Sigmoid colon (tissue), 4 donors: Measurements from ENCODE around the gene SGSM2.

Source experiments
- CTCF ChIP-seq, 4 experiments: fragments of 450-650 bp in 3 of 4; fragments of 200-600 bp in 1 of 4; IDR thresholded peaks; one replicate each; pipeline ENCODE4 v1.5.1; 2016 to 2019; ENCODE audit warnings: antibody characterized with exemption in 4 of 4, mild to moderate bottlenecking in 3 of 4, moderate library complexity in 2 of 4
- POLR2A ChIP-seq, 2 donors: fragments of 450-650 bp; IDR thresholded peaks; one replicate each; pipeline ENCODE4 v1.6.1; 2016; ENCODE audit warnings: antibody characterized with exemption in 2 of 2, mild to moderate bottlenecking in 2 of 2, moderate library complexity in 2 of 2
- POLR2AphosphoS5 ChIP-seq, 4 donors: sonication (generic); formaldehyde crosslinking; IDR thresholded peaks; one replicate each; pipeline ENCODE4 v1.6.1; 2017; ENCODE audit warnings: antibody characterized with exemption in 4 of 4

DNA sequence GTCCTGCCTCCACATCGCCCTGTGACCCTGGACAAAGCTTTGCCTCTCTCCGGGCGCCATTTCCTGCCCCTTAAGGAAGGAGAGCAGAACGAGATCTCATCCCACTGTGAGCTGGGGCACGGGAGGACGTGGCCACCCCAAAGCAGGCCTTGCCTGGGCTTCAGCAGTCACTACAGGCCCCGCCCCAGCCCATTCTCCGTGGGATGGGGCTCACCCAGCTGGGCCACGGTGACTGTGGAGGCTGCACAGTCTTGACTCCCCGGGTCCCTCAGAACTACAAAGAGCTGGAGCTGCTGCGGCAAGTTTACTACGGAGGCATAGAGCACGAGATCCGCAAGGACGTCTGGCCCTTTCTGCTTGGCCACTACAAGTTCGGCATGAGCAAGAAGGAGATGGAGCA is 35.4 kb downstream of the SGSM2 start:
- TF ChIP-seq POLR2A (IDR thresholded peaks at IDR 0.05) (no peak), POLR2AphosphoS5 (IDR thresholded peaks at IDR 0.05) (no peak), CTCF (IDR thresholded peaks at IDR 0.05) (no peak)
